Adipose tissue (tissue), 3 donors: Measurements from ENCODE around the gene RASL10B. TPM values are rescaled to one million over a fixed set of nuclear protein-coding genes. Genes with fewer than 3 reads are reported as not detected.

Experiments
- H3K27ac ChIP-seq: one replicate; pipeline ENCODE4 v1.5.1; 2013; ENCODE audit warnings: low read depth, low read length
- WGBS, 3 donors: extraction: QIAGEN DNeasy Blood & Tissue Kit; methylation state at CpG; one replicate each; pipeline ENCODE4 v1.1.7; 2013; 5-methylcytosine and 5-hydroxymethylcytosine counted together
- polyA plus RNA-seq, 3 donors: library from polyadenylated mRNA; stranded (reverse); fragments of 200-250 nt; gene quantifications; one replicate each; pipeline ENCODE4 v1.2.3, GENCODE V29; 2013
- donor health status: healthy with polysubstance abuse.
- donor health status: Bipolar disorder and iron deficiency.
- donor health status: healthy.

Gene RASL10B
- polyA plus RNA-seq, 3 donors, result 5.6 to 42.8 (median 21.1) TPM

DNA sequence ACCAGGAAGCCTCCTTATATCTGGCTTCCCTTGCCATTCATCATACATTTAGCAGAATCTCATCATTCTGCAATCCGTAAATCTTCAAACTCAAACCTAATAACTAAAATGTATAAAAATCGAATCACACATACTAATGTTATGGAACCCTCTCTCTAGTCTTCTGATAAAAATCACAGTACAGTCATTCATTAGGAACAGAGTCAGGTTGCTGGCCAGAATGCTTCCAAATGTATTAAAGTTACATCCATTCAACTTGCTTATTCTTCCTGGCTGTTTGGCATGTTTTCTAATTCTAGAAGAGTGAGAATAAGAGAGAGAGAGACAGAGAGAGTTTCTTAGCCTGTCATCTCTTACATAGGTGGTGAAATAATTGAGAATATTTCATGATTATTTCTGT lies 16.5 kb upstream of the RASL10B start:
- WGBS, 3 donors, result 81 to 89% (median 83%) methylated on average over 2 of the region's 2 CpGs

GRCh38 chr17:35715416-35715815 lies 16.0 kb upstream of the RASL10B start:
- no peak overlapping the region for H3K27ac ChIP-seq

More for the DNA sequence above, 16.5 kb upstream of the RASL10B start:
- H3K27ac ChIP-seq, result no peak overlapping the region

DNA sequence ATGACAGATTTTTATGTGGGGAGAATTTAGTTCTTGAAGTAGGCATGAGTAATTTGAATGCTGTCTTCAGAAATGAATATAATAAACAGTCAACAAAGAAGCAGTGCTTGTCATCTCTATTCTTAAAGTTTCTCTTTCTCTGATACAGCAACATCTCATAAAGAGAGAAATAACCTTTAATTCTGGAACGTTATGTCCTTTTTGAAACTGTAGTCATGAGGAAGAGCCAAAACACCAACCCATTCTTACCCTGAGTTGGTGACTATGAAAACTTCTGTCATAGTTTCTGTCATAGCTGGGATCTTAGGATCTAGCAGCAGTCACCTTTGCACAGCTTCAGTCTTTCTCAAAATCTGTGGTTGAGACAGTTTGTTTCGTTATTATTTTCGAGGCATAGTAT lies 15.3 kb upstream of the RASL10B start:
- WGBS, 3 donors, result 71 to 81% (median 81%) methylated on average over 3 of the region's 3 CpGs
- no peak overlapping the region for H3K27ac ChIP-seq

GRCh38 chr17:35716897-35717465 lies 14.5 kb upstream of the RASL10B start:
- 71 to 75% (median 74%) methylated on average over 4 of the region's 4 CpGs for WGBS, 3 donors
- no peak overlapping the region for H3K27ac ChIP-seq

DNA sequence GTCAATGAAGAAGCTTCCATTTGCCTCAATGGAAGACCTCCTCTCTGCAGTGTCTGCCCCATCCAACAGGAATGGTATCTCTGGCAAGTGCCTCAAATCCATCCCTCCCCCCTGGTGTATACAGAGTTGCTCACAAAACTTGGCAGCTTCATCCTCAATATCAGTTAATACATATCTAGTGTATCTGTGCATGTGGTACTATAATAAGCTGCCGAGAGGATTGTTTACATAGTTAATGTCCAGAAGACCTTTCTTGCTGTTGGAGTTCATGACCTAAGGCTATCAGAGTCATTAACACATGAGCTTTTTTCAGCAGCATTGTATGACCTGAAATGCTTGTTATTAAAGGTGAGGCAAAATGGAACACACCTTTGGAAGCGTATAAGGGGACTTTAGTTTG lies 14.0 kb upstream of the RASL10B start:
- 50 to 78% (median 59%) methylated on average over 2 of the region's 2 CpGs for WGBS, 3 donors
- H3K27ac ChIP-seq, result no peak overlapping the region

DNA sequence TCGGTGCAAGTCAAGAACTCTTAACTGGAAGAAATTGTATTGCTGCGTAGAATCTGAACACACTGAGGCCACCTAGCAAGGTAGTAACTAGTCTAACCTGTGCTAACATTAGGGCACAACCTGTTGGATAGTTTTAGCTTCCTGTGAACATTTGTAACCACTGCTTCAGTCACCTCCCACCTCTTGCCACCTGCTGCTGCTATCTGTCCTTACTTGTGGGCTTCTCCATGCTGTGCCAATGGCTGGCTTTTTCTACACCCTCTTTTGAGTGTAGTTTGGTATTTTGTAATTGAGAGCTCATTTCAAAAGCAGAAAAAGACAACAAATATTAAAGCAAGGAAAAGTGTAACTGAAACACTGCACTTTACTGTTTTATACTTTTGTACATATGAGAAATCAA lies 7.7 kb upstream of the RASL10B start:
- no peak overlapping the region for H3K27ac ChIP-seq
- 97 to 100% (median 97%) methylated on average over 2 of the region's 2 CpGs for WGBS, 3 donors

DNA sequence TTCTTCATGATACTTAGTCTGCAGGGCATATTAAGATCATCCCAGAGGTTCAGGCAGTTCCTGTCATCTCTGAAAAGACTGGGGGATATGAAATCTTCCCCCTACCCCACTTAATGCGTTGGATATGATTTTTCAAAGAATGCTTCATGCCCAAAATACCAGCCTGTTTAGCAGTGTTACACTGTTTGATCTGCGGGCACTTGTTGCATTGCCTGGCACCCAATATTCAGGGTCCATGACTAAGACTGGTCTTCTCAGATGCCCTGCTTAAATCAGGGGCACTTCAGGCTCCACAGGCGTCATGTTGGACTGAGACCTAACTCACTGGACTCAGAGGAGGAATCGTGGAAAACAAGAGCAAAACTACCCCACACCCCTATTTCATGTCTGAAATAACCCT lies 6.4 kb upstream of the RASL10B start:
- WGBS, 3 donors, result 93 to 96% (median 93%) methylated on average over 4 of the region's 4 CpGs

GRCh38 chr17:35725802-35726126 lies 5.7 kb upstream of the RASL10B start:
- WGBS, 3 donors, result 68 to 85% (median 75%) methylated on average over 2 of the region's 2 CpGs

More for the DNA sequence above, 6.4 kb upstream of the RASL10B start:
- no peak overlapping the region for H3K27ac ChIP-seq

DNA sequence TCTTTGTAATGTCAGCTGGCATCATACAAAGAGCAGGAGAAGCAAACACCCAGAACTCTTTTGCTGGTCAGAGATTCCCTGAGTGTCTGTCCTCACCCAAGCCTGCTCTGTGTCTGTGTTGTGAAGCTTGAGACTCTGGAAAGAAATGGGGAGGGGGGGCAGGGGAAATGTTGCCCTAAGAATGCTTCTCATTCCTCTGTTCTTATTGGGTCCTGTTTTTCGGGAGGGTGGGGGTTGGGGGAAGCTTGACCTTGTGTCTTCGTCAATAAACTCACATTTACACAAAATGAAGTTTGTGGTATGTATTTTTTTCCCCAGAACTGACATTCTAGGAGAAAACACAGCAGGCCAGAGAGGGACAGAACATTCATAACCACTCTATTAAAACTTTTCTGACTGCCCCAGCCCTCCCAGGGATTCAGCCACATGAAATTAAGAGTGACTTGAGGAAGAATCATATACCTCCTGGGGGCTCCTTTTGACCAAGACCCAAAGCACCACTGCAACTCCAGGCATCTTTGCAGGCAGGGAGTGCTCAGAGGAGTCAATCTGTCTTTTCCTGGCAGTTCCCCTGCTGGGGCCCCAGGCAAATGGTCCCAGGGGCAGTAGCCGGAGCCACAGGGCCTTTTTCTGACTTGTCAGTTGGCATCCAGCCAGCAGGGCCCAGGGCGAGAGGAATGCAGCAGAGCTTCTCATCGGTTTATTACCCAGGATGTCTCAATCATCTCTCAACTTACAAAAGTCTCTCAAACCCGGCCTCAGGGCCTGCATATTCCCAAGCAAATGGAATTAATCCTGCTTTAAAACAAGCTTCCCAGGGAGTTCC lies 5.1 kb upstream of the RASL10B start:
- WGBS, 3 donors, result 43 to 50% (median 48%) methylated on average over 6 of the region's 6 CpGs
- H3K27ac ChIP-seq, result no peak overlapping the region

More at GRCh38 chr17:35725802-35726126, 5.7 kb upstream of the RASL10B start:
- H3K27ac ChIP-seq, result no peak overlapping the region

DNA sequence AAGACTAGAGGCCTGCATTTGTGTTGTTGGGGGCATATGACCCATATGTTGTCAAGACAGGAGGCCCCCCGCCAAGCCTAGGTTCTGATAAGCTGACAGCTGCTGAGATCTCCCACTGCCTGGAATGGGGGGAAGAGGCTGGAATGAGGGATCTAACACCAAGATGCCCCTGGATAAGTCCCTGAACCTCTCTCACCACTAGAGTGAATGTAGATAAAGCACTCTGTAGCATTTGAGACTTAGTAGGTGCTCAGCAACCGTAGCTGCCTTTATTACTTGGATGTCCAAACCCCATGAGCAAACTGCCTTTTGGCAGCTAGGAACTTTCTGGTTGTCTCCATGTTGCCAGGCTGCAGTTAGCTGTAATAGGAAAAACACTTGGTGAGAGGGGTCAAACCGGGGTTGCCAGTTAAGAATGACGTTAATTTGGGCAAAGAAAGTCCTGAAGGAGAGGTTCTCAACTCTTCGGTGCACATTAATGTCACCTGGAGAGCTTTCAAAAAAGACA lies 4.4 kb upstream of the RASL10B start:
- no peak overlapping the region for H3K27ac ChIP-seq
- 50 to 84% (median 77%) methylated on average over 5 of the region's 5 CpGs for WGBS, 3 donors

DNA sequence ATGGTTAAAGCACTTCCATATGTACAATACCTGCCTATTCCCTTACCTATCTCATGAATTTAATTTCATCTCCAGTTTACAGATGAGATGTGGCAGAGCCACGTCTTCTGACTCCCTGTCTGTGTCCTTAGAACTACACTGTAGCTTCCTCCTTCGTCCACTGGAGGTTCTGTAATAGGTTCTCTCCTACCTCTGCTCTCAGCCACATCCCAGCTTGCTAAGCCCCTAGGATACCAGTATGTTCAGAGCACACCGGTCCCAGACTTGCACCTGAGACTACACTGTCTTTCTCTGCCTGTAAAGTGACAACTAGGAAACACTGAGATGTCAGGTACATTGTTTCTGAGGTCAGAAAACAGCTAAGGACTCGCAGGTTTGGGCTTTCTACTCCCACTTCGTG lies 3.8 kb upstream of the RASL10B start:
- WGBS, 3 donors, result 83 to 89% (median 87%) methylated on average over 5 of the region's 5 CpGs
- no peak overlapping the region for H3K27ac ChIP-seq

DNA sequence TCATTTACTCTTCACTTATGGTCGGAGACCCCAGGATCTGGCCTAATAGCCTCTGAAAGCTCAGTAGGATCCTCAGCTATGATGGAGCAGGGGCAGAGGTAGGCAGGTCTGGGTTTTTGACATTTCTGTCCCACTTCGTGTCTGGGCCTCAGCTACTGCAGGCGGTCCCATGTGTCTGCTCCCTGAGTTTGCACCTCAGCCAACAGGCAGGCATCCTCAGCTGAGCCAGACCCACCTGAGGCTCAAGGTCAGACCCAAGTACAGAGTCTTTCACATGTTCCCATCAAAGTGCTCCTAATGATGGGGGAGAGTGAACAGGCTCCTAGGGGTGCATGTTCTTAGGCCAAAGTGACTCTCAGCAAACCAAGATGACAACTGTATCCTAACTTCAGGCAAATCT lies 2.9 kb upstream of the RASL10B start:
- no peak overlapping the region for H3K27ac ChIP-seq

DNA sequence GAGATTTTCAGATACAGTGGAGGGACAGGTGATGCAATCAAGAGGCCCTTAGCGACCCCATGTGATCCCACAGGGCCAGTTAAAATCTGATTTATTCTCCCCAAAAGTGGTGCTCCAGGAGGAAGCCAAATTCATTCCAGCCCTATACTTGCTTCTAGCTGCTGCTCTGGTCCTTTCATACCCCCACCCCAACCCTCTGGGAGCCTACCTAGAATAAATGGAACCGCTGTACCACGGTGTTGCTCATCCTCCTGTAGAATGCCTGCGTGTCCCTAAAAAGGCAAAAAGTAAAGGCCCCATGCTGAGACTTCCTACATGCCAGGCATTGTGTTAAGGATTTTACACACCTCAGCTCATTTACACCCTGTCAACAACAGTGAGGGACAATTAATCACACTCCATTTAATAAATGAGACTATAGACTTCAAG lies 2.0 kb upstream of the RASL10B start:
- H3K27ac ChIP-seq, result no peak overlapping the region
- WGBS, 3 donors, result 84 to 86% (median 85%) methylated on average over 4 of the region's 4 CpGs

More for the DNA sequence above, 2.9 kb upstream of the RASL10B start:
- WGBS, 3 donors, result 94 to 97% (median 95%) methylated on average over 3 of the region's 3 CpGs

- 84 to 88% (median 87%) methylated on average over 10 of the region's 10 CpGs for WGBS, 3 donors
- H3K27ac ChIP-seq, result no peak overlapping the region
Measured at GRCh38 chr17:35730400-35731005, 936 bp upstream of the RASL10B start.

- H3K27ac ChIP-seq, result no peak overlapping the region
- WGBS, 3 donors, result 22 to 27% (median 25%) methylated on average over 31 to 46 of the region's 47 CpGs
Measured at GRCh38 chr17:35731917-35732805, 722 bp downstream of the RASL10B start.

GRCh38 chr17:35732806-35733136 lies 1.3 kb downstream of the RASL10B start:
- no peak overlapping the region for H3K27ac ChIP-seq
- WGBS, 3 donors, result 70 to 87% (median 70%) methylated on average over 1 of the region's 1 CpG

- no peak overlapping the region for H3K27ac ChIP-seq
- WGBS, 3 donors, result 87 to 94% (median 89%) methylated on average over 6 of the region's 6 CpGs
Measured at GRCh38 chr17:35733366-35733765, 1.9 kb downstream of the RASL10B start.

DNA sequence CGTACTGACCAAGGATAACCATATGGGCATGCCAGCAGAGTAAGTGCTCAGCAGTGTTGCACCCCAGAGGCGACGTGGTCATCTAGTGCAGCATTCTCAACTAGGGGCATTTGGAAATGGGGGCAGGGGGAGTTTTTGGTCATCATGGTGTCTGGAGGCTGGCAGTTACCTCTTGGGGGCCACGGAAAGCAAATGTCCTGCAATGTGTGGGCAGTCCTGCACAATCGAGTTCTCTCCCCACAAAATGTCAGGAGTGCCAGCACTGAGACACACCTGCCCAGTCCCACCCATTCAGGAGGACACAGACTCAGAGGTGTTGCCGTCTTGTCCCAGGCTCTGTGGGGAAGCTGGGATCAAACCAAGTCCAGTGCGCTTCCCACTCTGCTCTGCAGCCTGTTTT lies 3.0 kb downstream of the RASL10B start:
- no peak overlapping the region for H3K27ac ChIP-seq
- 87 to 89% (median 89%) methylated on average over 7 of the region's 7 CpGs for WGBS, 3 donors
